Vagina (tissue), 2 donors: ENCODE results near the gene NFIA.

Experiments
- POLR2A ChIP-seq, 2 donors: fragments of 450-650 bp; IDR thresholded peaks; one replicate each; pipeline ENCODE4 v1.6.1; 2017; ENCODE audit warnings: antibody characterized with exemption in 2 of 2, mild to moderate bottlenecking in 2 of 2, moderate library complexity in 2 of 2
- TF ChIP-seq, protein P1 (sequence below), 3 experiments: fragments of 450-650 bp in 2 of 3; fragments of 200-600 bp in 1 of 3; sonication (generic) in 1 of 3; IDR thresholded peaks; one replicate each; pipeline ENCODE4 v1.5.1; 2017 to 2019; ENCODE audit warnings: antibody characterized with exemption in 3 of 3, mild to moderate bottlenecking in 2 of 3, moderate library complexity in 2 of 3

DNA sequence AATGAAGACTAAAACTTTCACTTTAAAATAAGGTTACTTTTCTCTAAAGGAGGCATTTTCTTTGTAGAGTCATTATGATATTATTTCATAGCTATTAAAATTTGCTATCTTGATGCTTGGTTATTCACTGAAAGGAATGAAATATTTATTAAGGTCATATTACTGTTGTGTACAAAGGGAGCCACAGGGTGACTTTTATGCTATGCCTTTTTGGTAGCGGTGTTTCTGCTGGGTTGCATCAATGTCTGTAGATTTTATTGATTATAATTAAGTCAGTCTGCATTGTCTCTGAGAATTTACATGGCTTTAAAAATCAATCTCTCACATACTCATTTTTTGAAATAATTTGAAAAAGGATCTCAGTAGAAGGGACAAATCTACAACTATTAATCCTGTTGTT is 84.9 kb downstream of the NFIA start:
- TF ChIP-seq, protein P1, sequence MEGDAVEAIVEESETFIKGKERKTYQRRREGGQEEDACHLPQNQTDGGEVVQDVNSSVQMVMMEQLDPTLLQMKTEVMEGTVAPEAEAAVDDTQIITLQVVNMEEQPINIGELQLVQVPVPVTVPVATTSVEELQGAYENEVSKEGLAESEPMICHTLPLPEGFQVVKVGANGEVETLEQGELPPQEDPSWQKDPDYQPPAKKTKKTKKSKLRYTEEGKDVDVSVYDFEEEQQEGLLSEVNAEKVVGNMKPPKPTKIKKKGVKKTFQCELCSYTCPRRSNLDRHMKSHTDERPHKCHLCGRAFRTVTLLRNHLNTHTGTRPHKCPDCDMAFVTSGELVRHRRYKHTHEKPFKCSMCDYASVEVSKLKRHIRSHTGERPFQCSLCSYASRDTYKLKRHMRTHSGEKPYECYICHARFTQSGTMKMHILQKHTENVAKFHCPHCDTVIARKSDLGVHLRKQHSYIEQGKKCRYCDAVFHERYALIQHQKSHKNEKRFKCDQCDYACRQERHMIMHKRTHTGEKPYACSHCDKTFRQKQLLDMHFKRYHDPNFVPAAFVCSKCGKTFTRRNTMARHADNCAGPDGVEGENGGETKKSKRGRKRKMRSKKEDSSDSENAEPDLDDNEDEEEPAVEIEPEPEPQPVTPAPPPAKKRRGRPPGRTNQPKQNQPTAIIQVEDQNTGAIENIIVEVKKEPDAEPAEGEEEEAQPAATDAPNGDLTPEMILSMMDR (IDR thresholded peaks at IDR 0.05), result no peak
- TF ChIP-seq POLR2A (IDR thresholded peaks at IDR 0.05), result no peak
